GM12891 (cell line): Measurements from ENCODE around the gene OR4S1.

Source experiments
- POLR2A ChIP-seq: IDR thresholded peaks from 2 replicates; pipeline ENCODE4 v1.6.1; 2011; ENCODE audit warnings: low read depth, low read length, control low read depth
- POLR2AphosphoS5 ChIP-seq: IDR thresholded peaks from 2 replicates; pipeline ENCODE4 v1.6.1; 2011; ENCODE audit warnings: low read depth, low read length, control low read depth
- SPI1 ChIP-seq: IDR thresholded peaks from 2 replicates; pipeline ENCODE4 v1.6.1; 2011; ENCODE audit warnings: low read depth, low read length, control low read depth

- TF ChIP-seq POLR2A = no peak
- TF ChIP-seq SPI1 = no peak
- no peak for TF ChIP-seq POLR2AphosphoS5
These were observed at the start of gene OR4S1 for GRCh38 chr11:48305923-48306322.
